NCI-H2227 treated with DMSO at 0.1 percent for 48 hours (cell line): ENCODE data around the gene DNAJC5G.

ENCODE experiments used
- DNase-seq: peaks from one replicate; lab custom pipeline; 2025; lab: John Stamatoyannopoulos, UW

DNAJC5G gene

GRCh38 chr2:27275211-27276150 lies at the start of gene DNAJC5G:
Gene DNAJC5G (plus strand): TSS chr2:27275433. CDS start chr2:27276729, 1,296 bp downstream.
- no peak for DNase-seq

GRCh38 chr2:27225526-27225925 lies 49.7 kb upstream of the DNAJC5G start:
- no peak for DNase-seq

GRCh38 chr2:27227501-27227900 lies 47.7 kb upstream of the DNAJC5G start:
- no peak for DNase-seq

- no peak for DNase-seq
These were observed 43.3 kb upstream of the DNAJC5G start for GRCh38 chr2:27231921-27232320.

- no peak for DNase-seq
These were observed 41.9 kb upstream of the DNAJC5G start for GRCh38 chr2:27233341-27233740.

GRCh38 chr2:27236136-27236535 lies 39.1 kb upstream of the DNAJC5G start:
- DNase-seq = no peak

- no peak for DNase-seq
These were observed 38.6 kb upstream of the DNAJC5G start for GRCh38 chr2:27236626-27237025.

- no peak for DNase-seq
These were observed 37.8 kb upstream of the DNAJC5G start for GRCh38 chr2:27237341-27237945.

- no peak for DNase-seq
These were observed 36.3 kb upstream of the DNAJC5G start for GRCh38 chr2:27238976-27239375.

- DNase-seq = no peak
These were observed 34.8 kb upstream of the DNAJC5G start for GRCh38 chr2:27240406-27240805.

- no peak for DNase-seq
These were observed 33.2 kb upstream of the DNAJC5G start for GRCh38 chr2:27241761-27242613.

- DNase-seq = no peak
These were observed 32.6 kb upstream of the DNAJC5G start for GRCh38 chr2:27242614-27242951.

- DNase-seq = no peak
These were observed 31.7 kb upstream of the DNAJC5G start for GRCh38 chr2:27243391-27244130.

- DNase-seq = no peak
These were observed 30.1 kb upstream of the DNAJC5G start for GRCh38 chr2:27245116-27245515.

- no peak for DNase-seq
These were observed 29.6 kb upstream of the DNAJC5G start for GRCh38 chr2:27245626-27246025.

- no peak for DNase-seq
These were observed 27.3 kb upstream of the DNAJC5G start for GRCh38 chr2:27247893-27248292.

- no peak for DNase-seq
These were observed 25.9 kb upstream of the DNAJC5G start for GRCh38 chr2:27249159-27249890.

GRCh38 chr2:27249891-27250651 lies 25.2 kb upstream of the DNAJC5G start:
- DNase-seq = peak; percentile 11

GRCh38 chr2:27250652-27251379 lies 24.4 kb upstream of the DNAJC5G start:
- DNase-seq = no peak

GRCh38 chr2:27251766-27252165 lies 23.5 kb upstream of the DNAJC5G start:
- no peak for DNase-seq
